ENCODE results near the gene PLA1A.

PLA1A gene

GRCh38 chr3:119659606-119660291, 62.1 kb downstream of the PLA1A start:
- no peak for DNase-seq (ENCODE audit: low read depth, low spot score)
- no peak for TF ChIP-seq CTCF (IDR thresholded peaks at IDR 0.05; ENCODE audit: insufficient read depth, low read length, missing control alignments)
- H3K4me3 ChIP-seq (ENCODE audit: low read depth, low read length), result no peak overlapping the region
- POLR2A ChIA-PET, result no interaction called here
- CTCF ChIA-PET, result interaction anchor here (1.3 kb wide), 1 partner anchor 10 kb away, joined by 3 read pairs; no protein-coding TSS in a partner anchor

- no peak for DNase-seq (ENCODE audit: low read depth, low spot score)
- ChIA-PET CTCF (interaction anchor here (0.9 to 2.3 kb wide), 5 partner anchors 10 to 22 kb away, joined by 3 to 11 read pairs (median 3); no protein-coding TSS in a partner anchor), POLR2A (no interaction called here)
- no peak for TF ChIP-seq CTCF (IDR thresholded peaks at IDR 0.05; ENCODE audit: insufficient read depth, low read length, missing control alignments)
- no peak within 1 kb of the TSS for H3K4me3 ChIP-seq (ENCODE audit: low read depth, low read length)
Observed at GRCh38 chr3:119660474-119661440, 63.1 kb downstream of the PLA1A start, which contains the start of gene POPDC2. POPDC2 (minus strand) TSS chr3:119660589; CDS start chr3:119660423, 166 bp downstream.

- POLR2A ChIA-PET, result interaction anchor here (0.6 to 1.0 kb wide), 3 partner anchors 12 to 164 kb away, joined by 3 to 7 read pairs (median 4); partner anchors contain the start of genes COX17 and TIMMDC1
- no peak overlapping the region for H3K4me3 ChIP-seq (ENCODE audit: low read depth, low read length)
- peak; percentile 20 for TF ChIP-seq CTCF (IDR thresholded peaks at IDR 0.05; ENCODE audit: insufficient read depth, low read length, missing control alignments)
- DNase-seq (ENCODE audit: low read depth, low spot score), result no peak
- CTCF ChIA-PET, result interaction anchor here (0.9 to 2.4 kb wide), 9 partner anchors 8 to 19 kb away, joined by 3 to 11 read pairs (median 4); no protein-coding TSS in a partner anchor
Observed at GRCh38 chr3:119662604-119663373, 65.1 kb downstream of the PLA1A start.

GRCh38 chr3:119663885-119664284, 66.2 kb downstream of the PLA1A start:
- ChIA-PET POLR2A (interaction anchor here (0.6 kb wide), 1 partner anchor 17 kb away, joined by 3 read pairs; no protein-coding TSS in a partner anchor), CTCF (interaction anchor here (1.3 to 2.4 kb wide), 4 partner anchors 9 to 27 kb away, joined by 4 to 9 read pairs (median 5); no protein-coding TSS in a partner anchor)
- no peak for TF ChIP-seq CTCF (IDR thresholded peaks at IDR 0.05; ENCODE audit: insufficient read depth, low read length, missing control alignments)
- DNase-seq (ENCODE audit: low read depth, low spot score), result no peak
- H3K4me3 ChIP-seq (ENCODE audit: low read depth, low read length), result no peak overlapping the region

GRCh38 chr3:119664370-119664769, 66.7 kb downstream of the PLA1A start:
- H3K4me3 ChIP-seq (ENCODE audit: low read depth, low read length), result no peak overlapping the region
- no peak for DNase-seq (ENCODE audit: low read depth, low spot score)
- POLR2A ChIA-PET, result no interaction called here
- TF ChIP-seq CTCF (IDR thresholded peaks at IDR 0.05; ENCODE audit: insufficient read depth, low read length, missing control alignments), result no peak
- CTCF ChIA-PET, result interaction anchor here (1.7 to 2.4 kb wide), 3 partner anchors 9 to 26 kb away, joined by 5 to 9 read pairs (median 5); no protein-coding TSS in a partner anchor

All from AG04449 (cell line).